K562 (cell line): ENCODE data around the gene ICA1. TPM values are rescaled to one million over a fixed set of nuclear protein-coding genes. Genes with fewer than 3 reads are reported as not detected.

Source experiments
- ATAC-seq: fragments of 200-7000 bp; cut with Tn5 transposase; 3 replicates; pipeline ENCODE4 v1.9.1; 2020; ENCODE audit warnings: moderate library complexity
- BruUV-seq: library from RNA; stranded (reverse); fragments of 400-500 nt; replicated peaks from 2 replicates; lab custom pipeline; 2021; lab: Mats Ljungman, UMichigan
- CTCF ChIA-PET: fragments of 300-600 bp; formaldehyde crosslinking; extraction: SDS; loops from one replicate; lab custom pipeline; 2021; ENCODE audit warnings: low intra/inter-chr PET ratio; lab: Yijun Ruan, JAX
- POLR2A ChIA-PET: fragments of 300-600, 350-650 bp; sonication (Branson Sonifier 250); formaldehyde crosslinking; extraction: SDS; loops from one replicate; lab custom pipeline; 2021; ENCODE audit warnings: antibody characterized with exemption, inconsistent platforms; lab: Yijun Ruan, JAX
- DNase-seq, 4 experiments: peaks; one replicate each; pipeline versions ENCODE4 v3.0.0 to v3.0.0-alpha.2; 2011 to 2018; ENCODE audit warnings: low spot score in 3 of 4, mixed read lengths in 3 of 4; ENCODE audit errors: extremely low read depth in 1 of 4
- FAIRE-seq: peaks from 2 replicates; lab custom pipeline; 2011; peaks lifted over from hg19 to GRCh38; lab: Jason Lieb, UNC
- H2AFZ ChIP-seq: 2 replicates; pipeline ENCODE4 v1.6.0; 2011; ENCODE audit warnings: low read depth, low read length, control low read depth, inconsistent platforms
- H3K27ac ChIP-seq: fragments of 200-600 bp; 3 replicates; pipeline ENCODE4 v1.8.0; 2011; ENCODE audit warnings: low read depth, mild to moderate bottlenecking, control low read depth, inconsistent platforms, low read length, moderate library complexity, mixed read lengths; ENCODE audit errors: extremely low read depth
- H3K27me3 ChIP-seq, 2 experiments: fragments of 300-600 bp in 1 of 2; 2 replicates in 1 of 2; 3 replicates in 1 of 2; pipeline versions ENCODE4 v1.6.0 to v1.8.0; 2011; ENCODE audit warnings: inconsistent platforms in 2 of 2, low read length in 2 of 2, mild to moderate bottlenecking in 1 of 2, mixed read lengths in 1 of 2, moderate library complexity in 1 of 2; ENCODE audit not compliant: control insufficient read depth in 2 of 2, insufficient read depth in 2 of 2
- H3K36me3 ChIP-seq: fragments of 300-600 bp; 3 replicates; pipeline ENCODE4 v1.8.0; 2011; ENCODE audit warnings: mild to moderate bottlenecking, low read length, inconsistent platforms; ENCODE audit not compliant: control insufficient read depth, insufficient read depth
- H3K4me1 ChIP-seq, 2 experiments: fragments of 200-600 bp in 1 of 2; replicated peaks in 1 of 2; 2 replicates in 1 of 2; 3 replicates in 1 of 2; pipeline versions ENCODE4 v1.5.1 to v1.8.0; 2011; ENCODE audit warnings: inconsistent platforms in 2 of 2, low read length in 2 of 2, mild to moderate bottlenecking in 1 of 2, mixed read lengths in 1 of 2, moderate library complexity in 1 of 2; ENCODE audit not compliant: control insufficient read depth in 2 of 2, insufficient read depth in 2 of 2
- H3K4me2 ChIP-seq: 2 replicates; pipeline ENCODE4 v1.6.1; 2011; ENCODE audit warnings: low read length, control low read depth, inconsistent platforms, mixed read lengths; ENCODE audit not compliant: insufficient read depth
- H3K4me3 ChIP-seq: fragments of 200-600 bp; sonication (generic), shearing (Covaris generic); 2 replicates; pipeline ENCODE4 v1.5.1; 2016; ENCODE audit warnings: control low read depth, inconsistent platforms
- H3K79me2 ChIP-seq: fragments of 200-600 bp; 3 replicates; pipeline ENCODE4 v1.8.0; 2011; ENCODE audit warnings: low read length, inconsistent platforms; ENCODE audit not compliant: control insufficient read depth, insufficient read depth
- H3K9ac ChIP-seq, 2 experiments: 2 replicates each; pipeline versions ENCODE4 v1.6.0 to v1.6.1; 2011; ENCODE audit warnings: low read depth in 2 of 2, low read length in 2 of 2, control low read depth in 1 of 2, inconsistent platforms in 1 of 2, mild to moderate bottlenecking in 1 of 2, mixed read lengths in 1 of 2; ENCODE audit not compliant: insufficient read depth in 1 of 2
- H3K9me1 ChIP-seq: one replicate; pipeline ENCODE4 v1.6.0; 2011; ENCODE audit warnings: inconsistent platforms, mild to moderate bottlenecking, low read length, moderate library complexity; ENCODE audit not compliant: control insufficient read depth, insufficient read depth
- H3K9me3 ChIP-seq: replicated peaks from 2 replicates; pipeline ENCODE4 v1.5.1; 2011; ENCODE audit warnings: low read depth, low read length, inconsistent platforms; ENCODE audit not compliant: control insufficient read depth, insufficient read depth
- H4K20me1 ChIP-seq: replicated peaks from 2 replicates; pipeline ENCODE4 v1.6.1; 2011; ENCODE audit warnings: low read length, inconsistent platforms, mixed read lengths; ENCODE audit not compliant: control insufficient read depth, insufficient read depth
- GABPB1 ChIP-seq: sonication (generic); formaldehyde crosslinking; IDR thresholded peaks from 2 replicates; pipeline ENCODE4 v1.8.0; 2022; ENCODE audit warnings: mild to moderate bottlenecking, missing genetic modification reagents
- PRDM10 ChIP-seq: fragments of 450-650 bp; IDR thresholded peaks from 2 replicates; pipeline ENCODE4 v1.6.1; 2018; ENCODE audit not compliant: partially characterized antibody
- SMC3 ChIP-seq: conservative IDR thresholded peaks from 2 replicates; pipeline ENCODE4 v1.6.1; 2011; ENCODE audit warnings: low read depth, low read length, improper control_type of control experiment; ENCODE audit not compliant: insufficient read depth
- SNIP1 ChIP-seq: fragments of 450-650 bp; IDR thresholded peaks from 2 replicates; pipeline ENCODE4 v1.7.1; 2017; ENCODE audit warnings: low read depth, mild to moderate bottlenecking
- TEAD2 ChIP-seq: fragments of 450-650 bp; IDR thresholded peaks from 2 replicates; pipeline ENCODE4 v1.6.1; 2016; ENCODE audit warnings: missing genetic modification characterization, control low read depth, missing compliant biosample characterization
- ZNF140 ChIP-seq: fragments of 250-450 bp; sonication (Bioruptor Pico); IDR thresholded peaks from 2 replicates; pipeline ENCODE4 v1.8.0; 2021; ENCODE audit warnings: moderate library complexity, mild to moderate bottlenecking, inconsistent platforms
- WGBS: fragments of 100-300 bp; shearing (Covaris generic); methylation state at CpG from one replicate; pipeline ENCODE4 v1.1.6; 2016; ENCODE audit warnings: low coverage, mixed read lengths; ENCODE audit not compliant: insufficient coverage; ENCODE audit errors: missing lambda C conversion rate; 5-methylcytosine and 5-hydroxymethylcytosine counted together
- in situ Hi-C: fragments of 300-500 bp; cut with MboI; formaldehyde crosslinking; loops from 4 replicates; pipeline ENCODE4 v1.15.0; 2018; ENCODE audit warnings: inconsistent platforms, mixed read lengths
- intact Hi-C: fragments of 100-400 bp; cut with micrococcal nuclease; formaldehyde crosslinking; loops from 2 replicates; pipeline ENCODE4 v1.14.2; 2022
- polyA plus RNA-seq, 8 experiments: library from polyadenylated mRNA; depleted of rRNA in 4 of 8; stranded (reverse) in 5 of 8; unstranded in 3 of 8; fragments of >200 nt; fragmentation: Nextera tagmentation in 2 of 8; fragmentation: Illumina TruSeq in 1 of 8; extraction: Ambion mirVana in 2 of 8; extraction: Trizol in 1 of 8; gene quantifications; 2 replicates each; pipeline versions ENCODE4 v1.2.1 to v1.2.3, GENCODE V29; 2011 to 2014; ENCODE audit warnings: inconsistent platforms in 1 of 8, missing spikeins in 1 of 8
- total RNA-seq, 7 experiments: library from RNA; depleted of rRNA in 6 of 7; stranded (reverse); fragments of >200 nt in 6 of 7; fragmentation: Illumina TruSeq in 2 of 7; extraction: Trizol in 2 of 7; gene quantifications; 2 replicates each; pipeline versions ENCODE4 v1.2.1 to v1.2.3, GENCODE V29; 2011 to 2021; ENCODE audit warnings: low replicate concordance in 1 of 7

ICA1 gene
- total and polyA plus RNA-seq, 9 of the 15 experiments (the other 6 are each of a cell fraction or from before 2014, with no cell fraction given): 7.1 to 22.3 (median 16.4) TPM

- TF ChIP-seq SMC3 (no peak), ZNF140 (CRISPR knock-in tag) (no peak), GABPB1 (CRISPR knock-in tag) (no peak), SNIP1 (no peak)
Measured at GRCh38 chr7:8310876-8311275, 48.9 kb upstream of the ICA1 start (continued).

- Histone ChIP-seq H3K27ac (peak overlapping the region; percentile 90; the same call in 2 of the 3 replicates), H3K4me2 (peak overlapping the region; percentile 93), H2AFZ (peak overlapping the region; percentile 100), H3K79me2 (peaks cover 25% of the 10 kb centered on the region), H3K27me3 (no peaks in the 10 kb centered on the region), H3K4me1 (peaks cover 4 to 17% of the 10 kb centered on the region in 2 experiments; a peak in 4 of 5 replicates), H4K20me1 (no peaks in the 10 kb centered on the region), H3K9me3 (no peaks in the 10 kb centered on the region), H3K36me3 (no peaks in the 10 kb centered on the region; the same call in 2 of the 3 replicates), H3K9me1 (no peaks in the 10 kb centered on the region), H3K4me3 (peak overlapping the region; percentile 44; the same call in 1 of the 2 replicates), H3K9ac (peak overlapping the region in 1 of 2 experiments; percentile 73; a peak in 3 of 4 replicates)
- intact Hi-C loops: no loop called here
- in situ Hi-C loops: no loop called here
- BruUV-seq: no TSS peak
- TF ChIP-seq PRDM10 (peak; percentile 23), TEAD2 (tag) (no peak)
- WGBS: 71% methylated on average over 5 of the region's 10 CpGs
- no peak; the same call in 2 of the 3 replicates for ATAC-seq
- no peak for DNase-seq
- CTCF ChIA-PET: no interaction called here
- no peak for FAIRE-seq
- POLR2A ChIA-PET: interaction anchor here (1.5 kb wide), 1 partner anchor 10 kb away, joined by 5 read pairs; no protein-coding TSS in a partner anchor
Measured at GRCh38 chr7:8305625-8306388, 43.8 kb upstream of the ICA1 start.
